Parathyroid adenoma (tissue), 2 donors: ENCODE data around the gene GPRIN3.

Source experiments
- H2AFZ ChIP-seq: fragments of 300-600 bp; sonication (generic); one replicate; pipeline ENCODE4 v1.7.0; 2017; ENCODE audit warnings: antibody characterized with exemption, mild to moderate bottlenecking
- H3K27ac ChIP-seq: fragments of 300-600 bp; sonication (generic); one replicate; pipeline ENCODE4 v1.7.0; 2017
- H3K27me3 ChIP-seq: fragments of 300-600 bp; sonication (generic); one replicate; pipeline ENCODE4 v1.7.0; 2017; ENCODE audit warnings: low read length; ENCODE audit not compliant: control insufficient read depth, insufficient read depth
- H3K36me3 ChIP-seq: fragments of 300-600 bp; sonication (generic); one replicate; pipeline ENCODE4 v1.7.0; 2017; ENCODE audit warnings: low read length; ENCODE audit not compliant: control insufficient read depth, insufficient read depth
- H3K4me1 ChIP-seq: fragments of 300-600 bp; sonication (generic); one replicate; pipeline ENCODE4 v1.7.0; 2017; ENCODE audit warnings: control low read depth
- H3K4me2 ChIP-seq: fragments of 300-600 bp; sonication (generic); one replicate; pipeline ENCODE4 v1.7.0; 2017; ENCODE audit warnings: low read length
- H3K4me3 ChIP-seq: fragments of 300-600 bp; sonication (generic); one replicate; pipeline ENCODE4 v1.7.0; 2017; ENCODE audit warnings: low read depth, low read length
- H3K79me2 ChIP-seq: fragments of 300-600 bp; sonication (generic); one replicate; pipeline ENCODE4 v1.7.0; 2017; ENCODE audit warnings: control low read depth
- H3K9ac ChIP-seq: fragments of 300-600 bp; sonication (generic); one replicate; pipeline ENCODE4 v1.7.0; 2017; ENCODE audit warnings: mild to moderate bottlenecking
- H3K9me3 ChIP-seq: fragments of 300-600 bp; sonication (generic); one replicate; pipeline ENCODE4 v1.7.0; 2017; ENCODE audit warnings: low read length; ENCODE audit not compliant: control insufficient read depth
- CTCF ChIP-seq: fragments of 300-600 bp; sonication (generic); IDR thresholded peaks from one replicate; pipeline ENCODE4 v1.7.0; 2017; ENCODE audit warnings: antibody characterized with exemption, mild to moderate bottlenecking
- donor health status: primary hyperparathyroidism.

GPRIN3 gene

GRCh38 chr4:89303814-89304388 is 3.7 kb downstream of the GPRIN3 start:
- H2AFZ ChIP-seq = no peak overlapping the region
- H3K9ac ChIP-seq = no peak overlapping the region
- no peaks in the 10 kb centered on the region for H3K4me1 ChIP-seq
- H3K4me3 ChIP-seq = no peak overlapping the region
- no peaks in the 10 kb centered on the region for H3K36me3 ChIP-seq
- H3K27me3 ChIP-seq = no peaks in the 10 kb centered on the region
- no peak for TF ChIP-seq CTCF
- no peaks in the 10 kb centered on the region for H3K79me2 ChIP-seq
- H3K4me2 ChIP-seq = no peak overlapping the region
- H3K27ac ChIP-seq = no peak overlapping the region
- no peaks in the 10 kb centered on the region for H3K9me3 ChIP-seq

- Histone ChIP-seq H2AFZ (no peak overlapping the region), H3K27me3 (no peaks in the 10 kb centered on the region), H3K36me3 (no peaks in the 10 kb centered on the region), H3K9me3 (no peaks in the 10 kb centered on the region), H3K79me2 (no peaks in the 10 kb centered on the region), H3K27ac (no peak overlapping the region), H3K4me1 (no peaks in the 10 kb centered on the region), H3K4me2 (no peak overlapping the region), H3K9ac (no peak overlapping the region), H3K4me3 (no peak overlapping the region)
- no peak for TF ChIP-seq CTCF
These were observed 4.4 kb downstream of the GPRIN3 start for GRCh38 chr4:89303177-89303576.

DNA sequence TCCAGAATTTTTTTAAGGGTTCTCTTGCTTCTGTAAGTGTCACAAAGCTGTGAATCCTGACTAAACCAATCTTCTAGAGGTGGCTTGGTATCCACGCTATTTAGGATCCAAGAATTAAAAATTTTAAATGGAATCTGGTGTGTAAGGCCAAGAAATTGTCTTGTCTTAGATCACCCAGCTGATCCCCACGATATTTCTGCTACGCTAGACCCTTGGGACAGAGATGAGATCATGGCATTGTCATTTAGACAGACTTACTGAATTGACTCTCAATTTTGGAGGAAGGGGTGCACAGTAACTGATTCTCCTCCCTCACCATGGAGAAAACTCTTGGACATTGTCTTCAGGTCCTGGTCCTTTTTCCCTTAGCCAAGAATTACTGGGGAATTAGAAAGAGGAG is 5.7 kb downstream of the GPRIN3 start:
- no peaks in the 10 kb centered on the region for H3K27me3 ChIP-seq
- no peaks in the 10 kb centered on the region for H3K36me3 ChIP-seq
- H3K4me2 ChIP-seq = no peak overlapping the region
- H3K9ac ChIP-seq = no peak overlapping the region
- H2AFZ ChIP-seq = no peak overlapping the region
- H3K9me3 ChIP-seq = no peaks in the 10 kb centered on the region
- no peaks in the 10 kb centered on the region for H3K79me2 ChIP-seq
- no peak for TF ChIP-seq CTCF
- no peak overlapping the region for H3K27ac ChIP-seq
- no peak overlapping the region for H3K4me3 ChIP-seq
- H3K4me1 ChIP-seq = no peaks in the 10 kb centered on the region

DNA sequence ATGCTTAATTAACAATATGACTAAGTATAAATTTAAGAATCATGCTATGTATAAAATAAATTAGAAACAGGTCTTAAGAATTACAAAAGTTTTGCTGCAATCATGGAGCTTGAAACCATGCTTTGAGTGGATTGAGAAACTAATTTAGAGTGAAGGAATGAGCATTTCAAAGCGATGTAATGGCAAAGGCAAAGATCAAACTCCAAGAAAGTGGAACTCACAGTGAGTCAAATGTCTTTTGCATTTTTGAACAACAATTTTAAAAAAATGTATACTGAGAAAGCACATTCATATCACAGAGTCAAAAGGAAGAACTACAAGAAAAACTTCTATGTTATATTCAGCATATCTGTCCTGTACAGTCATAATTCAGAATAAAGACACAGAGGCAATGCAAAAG is 6.6 kb downstream of the GPRIN3 start:
- no peak for TF ChIP-seq CTCF
- no peak overlapping the region for H2AFZ ChIP-seq
- no peak overlapping the region for H3K27ac ChIP-seq
- no peak overlapping the region for H3K9ac ChIP-seq
- H3K36me3 ChIP-seq = no peaks in the 10 kb centered on the region
- H3K79me2 ChIP-seq = no peaks in the 10 kb centered on the region
- H3K27me3 ChIP-seq = no peaks in the 10 kb centered on the region
- H3K9me3 ChIP-seq = no peaks in the 10 kb centered on the region
- no peak overlapping the region for H3K4me3 ChIP-seq
- no peak overlapping the region for H3K4me2 ChIP-seq
- H3K4me1 ChIP-seq = no peaks in the 10 kb centered on the region

DNA sequence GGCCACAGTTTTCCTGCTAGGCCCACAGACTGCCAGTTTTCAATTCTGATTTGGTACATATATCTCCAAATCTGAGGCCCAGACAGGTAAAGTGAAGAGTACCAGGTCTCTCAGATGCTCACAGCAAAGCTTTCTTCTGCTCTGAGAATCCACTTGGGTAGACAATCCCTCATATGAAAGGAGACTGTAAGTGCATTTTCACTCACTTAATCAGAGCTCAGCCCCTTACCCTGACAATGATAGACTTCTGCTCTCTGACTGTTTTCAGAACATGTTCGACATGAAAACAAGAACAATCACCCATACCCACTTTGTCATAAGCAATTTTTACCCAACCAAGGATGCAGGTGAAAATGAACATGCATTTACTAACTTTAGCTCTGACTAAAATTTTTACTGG is 7.1 kb downstream of the GPRIN3 start:
- Histone ChIP-seq H3K79me2 (no peaks in the 10 kb centered on the region), H3K36me3 (no peaks in the 10 kb centered on the region), H3K9ac (no peak overlapping the region), H3K27ac (no peak overlapping the region), H3K27me3 (no peaks in the 10 kb centered on the region), H3K9me3 (no peaks in the 10 kb centered on the region), H3K4me2 (no peak overlapping the region), H2AFZ (no peak overlapping the region), H3K4me3 (no peak overlapping the region), H3K4me1 (no peaks in the 10 kb centered on the region)
- no peak for TF ChIP-seq CTCF
